ENCODE results near the gene PRDX3.

PRDX3 gene

GRCh38 chr10:119178372-119179119 lies at the start of gene PRDX3:
Gene PRDX3, minus strand, starts transcription at chr10:119178812. Its CDS starts 22 bp downstream, at chr10:119178790.
- DNase-seq (ENCODE audit: low read depth) = peak; percentile 96
- TF ChIP-seq MYC (IDR thresholded peaks at IDR 0.05; ENCODE audit: low read depth, low read length) = peak; percentile 90
- TF ChIP-seq CTCF (IDR thresholded peaks at IDR 0.05; ENCODE audit: low read depth, low read length) = no peak
- TF ChIP-seq, protein P1, sequence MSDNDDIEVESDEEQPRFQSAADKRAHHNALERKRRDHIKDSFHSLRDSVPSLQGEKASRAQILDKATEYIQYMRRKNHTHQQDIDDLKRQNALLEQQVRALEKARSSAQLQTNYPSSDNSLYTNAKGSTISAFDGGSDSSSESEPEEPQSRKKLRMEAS (IDR thresholded peaks at IDR 0.05; ENCODE audit: low read depth, low read length) = peak; percentile 97
- peak; percentile 98 for TF ChIP-seq POLR2A (IDR thresholded peaks at IDR 0.05; ENCODE audit: extremely low read depth, insufficient read length)
- H3K4me3 ChIP-seq (ENCODE audit: low read depth, low read length) = peak within 1 kb of the TSS; percentile 100

- no peak for DNase-seq (ENCODE audit: low read depth)
- H3K4me3 ChIP-seq (ENCODE audit: low read depth, low read length) = no peak overlapping the region
- TF ChIP-seq, protein P1 (IDR thresholded peaks at IDR 0.05; ENCODE audit: low read depth, low read length) = no peak
- TF ChIP-seq MYC (IDR thresholded peaks at IDR 0.05; ENCODE audit: low read depth, low read length) = no peak
- TF ChIP-seq CTCF (IDR thresholded peaks at IDR 0.05; ENCODE audit: low read depth, low read length) = no peak
- TF ChIP-seq POLR2A (IDR thresholded peaks at IDR 0.05; ENCODE audit: extremely low read depth, insufficient read length) = no peak
Measured at GRCh38 chr10:119227825-119228224, 49.2 kb upstream of the PRDX3 start.

- no peak for DNase-seq (ENCODE audit: low read depth)
- no peak overlapping the region for H3K4me3 ChIP-seq (ENCODE audit: low read depth, low read length)
- no peak for TF ChIP-seq CTCF (IDR thresholded peaks at IDR 0.05; ENCODE audit: low read depth, low read length)
- no peak for TF ChIP-seq POLR2A (IDR thresholded peaks at IDR 0.05; ENCODE audit: extremely low read depth, insufficient read length)
- TF ChIP-seq MYC (IDR thresholded peaks at IDR 0.05; ENCODE audit: low read depth, low read length) = no peak
- TF ChIP-seq, protein P1 (IDR thresholded peaks at IDR 0.05; ENCODE audit: low read depth, low read length) = no peak
Measured at GRCh38 chr10:119225083-119225658, 46.6 kb upstream of the PRDX3 start.

DNA sequence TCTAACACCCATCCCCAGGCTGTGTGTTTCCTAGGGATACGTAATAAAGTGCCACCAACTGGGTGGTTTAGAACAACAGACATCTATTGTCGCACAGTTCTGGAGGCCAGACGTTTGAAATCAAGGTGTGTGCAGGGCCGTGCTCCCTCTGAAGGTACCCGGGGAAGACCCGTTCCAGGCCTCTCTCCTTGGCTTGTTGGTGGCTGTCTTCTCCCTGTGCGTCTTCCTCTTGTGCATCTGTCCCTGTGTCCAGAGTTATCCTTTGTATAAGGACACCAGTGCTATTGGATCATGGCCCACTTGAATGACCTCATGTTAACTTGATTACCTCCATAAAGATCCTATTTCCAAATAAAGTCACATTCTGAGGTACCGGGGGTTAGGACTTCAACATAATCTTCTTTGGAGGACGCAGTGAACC lies 44.4 kb upstream of the PRDX3 start:
- TF ChIP-seq MYC (IDR thresholded peaks at IDR 0.05; ENCODE audit: low read depth, low read length) (no peak), CTCF (IDR thresholded peaks at IDR 0.05; ENCODE audit: low read depth, low read length) (no peak), POLR2A (IDR thresholded peaks at IDR 0.05; ENCODE audit: extremely low read depth, insufficient read length) (no peak)
- TF ChIP-seq, protein P1 (IDR thresholded peaks at IDR 0.05; ENCODE audit: low read depth, low read length) = no peak
- no peak for DNase-seq (ENCODE audit: low read depth)
- H3K4me3 ChIP-seq (ENCODE audit: low read depth, low read length) = no peak overlapping the region

DNA sequence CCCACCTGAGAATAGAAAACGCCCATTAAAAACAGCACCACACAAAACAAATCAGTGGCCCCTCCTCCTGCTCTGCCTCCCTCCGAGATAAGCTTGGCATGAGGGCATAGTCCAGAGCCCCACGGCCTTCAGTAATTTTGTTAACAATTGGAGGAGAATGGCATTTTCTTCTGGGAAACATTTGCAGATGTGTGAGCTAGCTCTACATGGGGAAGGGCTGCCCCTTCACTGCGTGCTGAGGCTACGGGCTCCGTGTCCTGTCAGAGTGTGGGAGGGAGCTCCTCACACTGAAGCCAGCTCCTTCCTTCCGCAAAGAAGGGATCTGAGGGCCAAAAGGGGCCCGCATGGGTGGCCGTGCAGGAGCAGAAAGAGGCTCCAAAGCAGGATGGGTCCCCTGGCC lies 43.9 kb upstream of the PRDX3 start:
- no peak for TF ChIP-seq MYC (IDR thresholded peaks at IDR 0.05; ENCODE audit: low read depth, low read length)
- no peak for TF ChIP-seq CTCF (IDR thresholded peaks at IDR 0.05; ENCODE audit: low read depth, low read length)
- TF ChIP-seq, protein P1 (IDR thresholded peaks at IDR 0.05; ENCODE audit: low read depth, low read length) = no peak
- TF ChIP-seq POLR2A (IDR thresholded peaks at IDR 0.05; ENCODE audit: extremely low read depth, insufficient read length) = no peak
- DNase-seq (ENCODE audit: low read depth) = no peak
- no peak overlapping the region for H3K4me3 ChIP-seq (ENCODE audit: low read depth, low read length)
